Limb (tissue), 2 donors: ENCODE measurements around the gene RDH5.
A peak's percentile ranks its signal among the peaks of the same experiment; 100 is the strongest.

Experiments used
- DNase-seq, 2 donors: peaks; one replicate each; pipeline ENCODE4 v3.0.0-alpha.2; 2016; ENCODE audit errors: extremely low spot score in 2 of 2

RDH5 gene

GRCh38 chr12:55720071-55720564, at the start of gene RDH5:
TSS of gene RDH5 (plus strand) at chr12:55720393. CDS start at chr12:55721185, 792 bp downstream.
- DNase-seq: no peak

- DNase-seq: no peak
Observed at GRCh38 chr12:55671746-55672145, 48.4 kb upstream of the RDH5 start.

GRCh38 chr12:55673638-55674037, 46.6 kb upstream of the RDH5 start:
- DNase-seq: no peak

GRCh38 chr12:55675666-55676065, 44.5 kb upstream of the RDH5 start:
- no peak for DNase-seq

GRCh38 chr12:55676707-55677106, 43.5 kb upstream of the RDH5 start:
- DNase-seq: no peak

- no peak for DNase-seq
Observed at GRCh38 chr12:55679691-55680090, 40.5 kb upstream of the RDH5 start.

- DNase-seq: peak in 1 of 2 donors; percentile 28
Observed at GRCh38 chr12:55681142-55682077, 38.8 kb upstream of the RDH5 start.

GRCh38 chr12:55682087-55682796, 38.0 kb upstream of the RDH5 start:
- no peak for DNase-seq

- DNase-seq: no peak
Observed at GRCh38 chr12:55683676-55684075, 36.5 kb upstream of the RDH5 start.

GRCh38 chr12:55684761-55685370, 35.3 kb upstream of the RDH5 start:
- no peak for DNase-seq

GRCh38 chr12:55685671-55686070, 34.5 kb upstream of the RDH5 start:
- no peak for DNase-seq

- DNase-seq: no peak
Observed at GRCh38 chr12:55686366-55687010, 33.7 kb upstream of the RDH5 start.

- DNase-seq: no peak
Observed at GRCh38 chr12:55687746-55688145, 32.4 kb upstream of the RDH5 start.

- DNase-seq: no peak
Observed at GRCh38 chr12:55688716-55689655, 31.2 kb upstream of the RDH5 start.

GRCh38 chr12:55692631-55693322, 27.4 kb upstream of the RDH5 start:
- no peak for DNase-seq

GRCh38 chr12:55693323-55694187, 26.6 kb upstream of the RDH5 start:
- DNase-seq: no peak

- no peak for DNase-seq
Observed at GRCh38 chr12:55694188-55694515, 26.0 kb upstream of the RDH5 start.

GRCh38 chr12:55694651-55695050, 25.5 kb upstream of the RDH5 start:
- DNase-seq: no peak

GRCh38 chr12:55695349-55695748, 24.8 kb upstream of the RDH5 start:
- no peak for DNase-seq
